Calu3 (cell line): Measurements from ENCODE around the gene PYCARD. TPM values are rescaled to one million over a fixed set of nuclear protein-coding genes. Genes with fewer than 3 reads are reported as not detected.

Experiments
- BruUV-seq: library from RNA; stranded (reverse); fragments of 400-500 nt; replicated peaks from 2 replicates; lab custom pipeline; 2021; lab: Mats Ljungman, UMichigan
- CTCF ChIA-PET: fragments of 300-600 bp; sonication (Branson Sonifier 250); formaldehyde crosslinking; loops from one replicate; lab custom pipeline; 2022; ENCODE audit warnings: antibody characterized with exemption; lab: Charles Lee
- DNase-seq: peaks from one replicate; pipeline ENCODE4 v3.0.0; 2022
- H3K27ac Mint-ChIP-seq: one replicate; pipeline ENCODE4 v1.8.0; 2022; ENCODE audit warnings: mixed read lengths; ENCODE audit not compliant: unreplicated experiment
- H3K27me3 Mint-ChIP-seq: one replicate; pipeline ENCODE4 v1.8.0; 2022; ENCODE audit warnings: mixed read lengths; ENCODE audit not compliant: unreplicated experiment
- H3K36me3 Mint-ChIP-seq: one replicate; pipeline ENCODE4 v1.8.0; 2022; ENCODE audit warnings: mild to moderate bottlenecking, moderate library complexity, mixed read lengths; ENCODE audit not compliant: insufficient read depth, unreplicated experiment
- H3K4me1 Mint-ChIP-seq: one replicate; pipeline ENCODE4 v1.8.0; 2022; ENCODE audit warnings: mild to moderate bottlenecking, low read depth, mixed read lengths; ENCODE audit not compliant: unreplicated experiment
- H3K4me3 Mint-ChIP-seq: one replicate; pipeline ENCODE4 v1.8.0; 2022; ENCODE audit warnings: mild to moderate bottlenecking, low read depth, moderate library complexity, mixed read lengths; ENCODE audit not compliant: unreplicated experiment
- H3K9me3 Mint-ChIP-seq: one replicate; pipeline ENCODE4 v1.8.0; 2022; ENCODE audit warnings: low read depth, mixed read lengths; ENCODE audit not compliant: unreplicated experiment
- CTCF ChIP-seq: fragments of 200-600 bp; IDR thresholded peaks from one replicate; pipeline ENCODE4 v1.8.0; 2022; ENCODE audit warnings: antibody characterized with exemption; ENCODE audit not compliant: unreplicated experiment
- intact Hi-C: fragments of 100-400 bp; cut with micrococcal nuclease; formaldehyde crosslinking; loops from one replicate; pipeline ENCODE4 v1.10.0; 2022; ENCODE audit not compliant: unreplicated experiment
- total RNA-seq: library from RNA; stranded (reverse); gene quantifications from 2 replicates; pipeline ENCODE4 v1.2.3, GENCODE V29; 2022

The PYCARD gene
- total RNA-seq, 1 experiment from 2014 or later: 24.3 TPM

DNA sequence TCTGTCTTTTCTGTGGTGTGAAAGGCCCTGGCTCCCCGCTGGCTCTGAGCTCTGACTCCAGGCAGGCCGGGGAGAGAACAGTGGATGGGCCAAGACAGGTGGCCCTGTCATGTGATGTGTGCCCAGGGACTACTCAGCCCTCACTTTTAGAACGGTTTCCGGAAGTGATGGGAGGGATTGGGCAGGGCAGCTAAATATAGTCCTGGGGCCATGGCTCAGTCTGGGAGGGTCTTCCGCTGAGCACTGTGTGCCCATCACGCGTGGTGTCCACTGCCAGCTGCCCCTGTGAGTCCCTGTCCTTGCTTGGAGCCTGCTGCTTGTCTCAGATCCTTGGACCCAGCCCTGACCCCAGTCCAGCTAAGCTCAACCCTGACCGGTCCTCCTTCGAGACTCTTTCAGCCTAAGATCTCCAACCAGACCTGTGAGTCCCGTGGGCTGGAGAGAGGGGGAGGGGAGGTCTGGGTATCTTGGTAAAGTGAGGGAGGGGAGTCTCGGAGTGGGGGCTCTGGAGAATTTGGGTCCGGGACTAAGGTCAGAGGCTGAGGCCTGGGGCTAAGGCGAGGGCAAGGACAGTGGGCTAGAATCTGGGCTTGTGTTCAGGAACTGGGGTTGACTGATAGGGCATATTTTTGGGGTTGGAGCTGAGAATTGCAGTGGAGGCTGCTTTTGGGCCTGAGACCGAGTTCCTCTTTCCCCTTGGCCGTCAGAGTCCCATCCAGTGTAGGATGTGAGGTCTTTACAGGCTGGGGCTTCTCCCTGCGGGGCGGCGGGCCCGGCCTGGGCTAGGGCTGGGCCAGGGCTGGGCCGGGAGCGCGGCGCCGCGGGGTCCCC, 11.5 kb upstream of the PYCARD start, which contains the start of gene TRIM72:
Gene TRIM72 (plus strand): TSS at position 243 of the 831 bp plus-strand sequence. CDS start 620 bp downstream, outside the sequence.
- peaks cover 9% of the 10 kb centered on the region for H3K4me1 Mint-ChIP-seq
- peaks cover 81% of the 10 kb centered on the region for H3K27me3 Mint-ChIP-seq
- no peak within 1 kb of the TSS for H3K27ac Mint-ChIP-seq
- no peak for TF ChIP-seq CTCF
- intact Hi-C loops: no loop called here
- no TSS peak for BruUV-seq
- peak within 1 kb of the TSS; percentile 68 for H3K4me3 Mint-ChIP-seq
- peaks cover 5% of the 10 kb centered on the region for H3K36me3 Mint-ChIP-seq
- no peaks in the 10 kb centered on the region for H3K9me3 Mint-ChIP-seq
- no peak for DNase-seq
- CTCF ChIA-PET: interaction anchor here (0.6 kb wide), 1 partner anchor 19 kb away, joined by 11 read pairs; no protein-coding TSS in a partner anchor

DNA sequence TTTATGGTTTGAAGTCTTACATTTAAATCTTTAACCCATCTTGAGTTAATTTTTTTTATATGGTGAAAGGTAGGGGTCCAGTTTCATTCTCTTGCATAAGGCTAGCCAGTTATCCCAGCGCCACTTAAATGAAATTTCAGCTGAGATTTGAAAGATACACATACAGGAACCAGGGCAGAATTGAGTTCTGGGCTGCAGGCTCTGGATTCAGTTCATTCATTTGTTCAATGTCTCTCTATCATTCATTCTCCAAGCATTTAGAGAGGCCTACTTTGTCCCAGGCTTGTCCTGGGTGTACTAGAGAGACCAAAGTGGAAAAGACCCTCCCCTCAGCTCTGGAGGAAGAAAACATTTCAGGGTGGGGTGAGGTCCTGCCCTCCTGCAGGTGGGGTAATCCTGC, 10.8 kb upstream of the PYCARD start:
- intact Hi-C loops: no loop called here
- Mint-ChIP-seq H3K36me3 (peaks cover 5% of the 10 kb centered on the region), H3K4me3 (no peak overlapping the region), H3K9me3 (no peaks in the 10 kb centered on the region), H3K27ac (no peak overlapping the region), H3K27me3 (peaks cover 73% of the 10 kb centered on the region), H3K4me1 (peaks cover 9% of the 10 kb centered on the region)
- no TSS peak for BruUV-seq
- CTCF ChIA-PET: interaction anchor here (0.6 kb wide), 1 partner anchor 19 kb away, joined by 11 read pairs; no protein-coding TSS in a partner anchor
- DNase-seq: no peak
- TF ChIP-seq CTCF: no peak

DNA sequence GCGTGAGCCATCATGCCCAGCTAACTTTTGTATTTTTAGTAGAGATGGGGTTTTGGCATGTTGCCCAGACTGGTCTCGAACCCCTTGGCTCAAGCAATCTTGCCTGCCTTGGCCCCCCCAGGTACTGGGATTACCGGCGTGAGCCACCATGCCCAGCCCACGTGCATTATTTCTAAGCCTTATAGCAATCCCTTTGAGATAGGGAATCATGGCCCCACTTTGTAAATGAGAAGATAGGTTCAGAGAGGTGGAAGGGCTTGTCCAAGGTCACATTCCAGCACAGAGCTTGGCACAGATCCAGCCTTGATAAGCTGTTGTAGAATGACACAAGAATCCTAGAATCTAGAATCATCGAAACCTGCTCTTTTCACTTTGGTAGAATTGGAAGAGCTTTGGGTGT, 4.2 kb upstream of the PYCARD start:
- no peak for DNase-seq
- Mint-ChIP-seq H3K27me3 (peaks cover 48% of the 10 kb centered on the region), H3K9me3 (no peaks in the 10 kb centered on the region), H3K36me3 (peaks cover 18% of the 10 kb centered on the region), H3K4me3 (no peak overlapping the region), H3K4me1 (peaks cover 2% of the 10 kb centered on the region), H3K27ac (no peak overlapping the region)
- TF ChIP-seq CTCF: no peak
- BruUV-seq: no TSS peak
- CTCF ChIA-PET: interaction anchor here (0.9 kb wide), 1 partner anchor 245 kb away, joined by 3 read pairs; no protein-coding TSS in a partner anchor
- intact Hi-C loops: no loop called here

DNA sequence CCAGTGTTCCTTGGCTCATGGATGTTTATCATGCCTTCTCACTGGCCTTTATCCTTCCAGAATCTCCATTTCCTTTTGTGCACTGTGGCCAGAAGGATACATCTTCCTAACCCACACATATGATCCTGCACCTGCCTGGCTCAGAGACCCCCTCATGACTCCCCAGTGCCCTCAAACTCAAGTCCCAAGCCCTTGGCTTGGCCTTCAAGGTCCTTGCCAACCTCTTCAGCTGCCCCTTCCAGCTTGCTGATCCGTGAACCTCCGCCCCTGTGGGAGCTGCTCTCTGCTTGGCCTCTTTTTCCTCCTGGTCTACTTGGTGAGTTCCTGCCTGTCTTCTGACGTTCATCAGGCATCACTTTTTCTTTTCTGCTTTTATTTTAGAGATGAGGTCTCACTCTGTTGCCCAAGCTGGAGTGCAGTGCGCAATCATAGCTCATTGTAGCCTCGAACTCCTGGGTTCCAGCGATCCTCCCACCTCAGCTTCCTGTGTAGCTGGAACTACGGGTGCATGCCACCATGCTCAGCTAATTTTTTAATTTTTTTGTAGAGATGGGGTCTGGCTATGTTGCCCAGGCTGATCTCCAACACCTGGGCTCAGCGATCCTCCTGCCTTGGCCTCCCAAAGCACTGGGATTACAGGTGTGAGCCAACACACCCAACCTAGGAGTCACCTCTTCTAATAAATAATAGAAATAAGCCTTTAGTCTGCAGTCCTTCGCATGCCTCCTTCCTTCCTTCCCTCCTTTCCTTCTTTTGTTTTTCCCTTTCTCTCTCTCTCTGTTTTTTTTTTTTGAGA, 2.5 kb upstream of the PYCARD start:
- CTCF ChIA-PET: interaction anchor here (0.7 kb wide), 2 partner anchors 25 to 70 kb away, joined by 5 read pairs; partner anchors contain the start of genes FUS and PRSS8
- intact Hi-C loops: loop anchor here (5.0 kb wide), 2 partner anchors 127 to 237 kb away; partner anchors contain the start of gene ZNF843

More for the DNA sequence above, 2.5 kb upstream of the PYCARD start:
- Mint-ChIP-seq H3K4me3 (no peak overlapping the region), H3K4me1 (peaks cover 13% of the 10 kb centered on the region), H3K9me3 (no peaks in the 10 kb centered on the region), H3K27ac (no peak overlapping the region), H3K27me3 (peaks cover 39% of the 10 kb centered on the region), H3K36me3 (peaks cover 35% of the 10 kb centered on the region)
- BruUV-seq: no TSS peak
- no peak for TF ChIP-seq CTCF
- DNase-seq: no peak
